Left lung (tissue), 10 donors: ENCODE results near the gene SNAPC2. TPM values are rescaled to one million over a fixed set of nuclear protein-coding genes. Genes with fewer than 3 reads are reported as not detected.

Source experiments
- ATAC-seq: fragments of 200-7000 bp; cut with Tn5 transposase; one replicate; pipeline ENCODE4 v1.9.1; 2020; ENCODE audit warnings: moderate library complexity
- DNase-seq, 4 donors: peaks; one replicate each; pipeline ENCODE4 v3.0.0-alpha.2; 2013 to 2020
- H3K27ac ChIP-seq, 2 donors: fragments of 200-600 bp; sonication (generic) in 1 of 2; one replicate each; pipeline versions ENCODE4 v1.5.0 to v1.8.0; 2020 to 2021
- H3K27me3 ChIP-seq, 2 donors: fragments of 200-600 bp; sonication (generic) in 1 of 2; one replicate each; pipeline versions ENCODE4 v1.5.0 to v1.8.0; 2020 to 2021
- H3K36me3 ChIP-seq, 2 donors: fragments of 200-600 bp; sonication (generic) in 1 of 2; one replicate each; pipeline versions ENCODE4 v1.5.0 to v1.8.0; 2020 to 2021
- H3K4me1 ChIP-seq, 2 donors: fragments of 200-600 bp; one replicate each; pipeline ENCODE4 v1.8.0; 2021
- H3K4me3 ChIP-seq, 2 donors: fragments of 200-600 bp; sonication (generic) in 1 of 2; one replicate each; pipeline versions ENCODE4 v1.5.0 to v1.8.0; 2020 to 2021; ENCODE audit warnings: mild to moderate bottlenecking in 1 of 2
- H3K9me3 ChIP-seq, 2 donors: fragments of 200-600 bp; sonication (generic) in 1 of 2; one replicate each; pipeline versions ENCODE4 v1.5.0 to v1.8.0; 2020 to 2021
- CTCF ChIP-seq, 2 donors: fragments of 200-600 bp; sonication (generic) in 1 of 2; IDR thresholded peaks; one replicate each; pipeline versions ENCODE4 v1.5.0 to v1.8.0; 2021; ENCODE audit warnings: antibody characterized with exemption in 2 of 2
- intact Hi-C, 2 donors: fragments of 100-400 bp; cut with DNase I; formaldehyde crosslinking; loops; one replicate each; pipeline versions ENCODE4 v1.11.2 to v1.14.2; 2022
- polyA plus RNA-seq, 6 donors: library from polyadenylated mRNA; unstranded; fragments of 120-200 nt; gene quantifications; one replicate each; pipeline ENCODE4 v1.2.1, GENCODE V29; 2013; ENCODE audit not compliant: insufficient read length in 6 of 6
- total RNA-seq, 2 donors: library from RNA; stranded (reverse); fragmentation: NEBNext Ultra II Directional; extraction: Animal tissue kit (Norgen Biotek cat#: 25700); gene quantifications; one replicate each; pipeline ENCODE4 v1.2.1, GENCODE V29; 2021
- donor health status: DM: no; HTN: yes; CAD: no.
- donor health status: DM: no; HTN: no; CAD: no.

The SNAPC2 gene
- total and polyA plus RNA-seq, 8 donors = 11.1 to 20.5 (median 15.5) TPM

GRCh38 chr19:7961920-7962626 is 41.9 kb downstream of the SNAPC2 start:
- DNase-seq = no peak
- Histone ChIP-seq H3K36me3 (peaks cover 0 to 84% of the 10 kb centered on the region in 2 donors), H3K4me1 (no peaks in the 10 kb centered on the region)

GRCh38 chr19:7962644-7963268 is 42.6 kb downstream of the SNAPC2 start:
- no peaks in the 10 kb centered on the region for H3K4me1 ChIP-seq
- no peaks in the 10 kb centered on the region for H3K27me3 ChIP-seq
- DNase-seq = peak in 1 of 4 donors; percentile 47
- TF ChIP-seq CTCF (IDR thresholded peaks at IDR 0.05) = no peak
- no peak overlapping the region for H3K27ac ChIP-seq
- intact Hi-C loops = loop anchor here in 1 of 2 donors (10.0 kb wide), 1 partner anchor 292 kb away; no protein-coding TSS in a partner anchor
- ATAC-seq = no peak
- peaks cover 0 to 87% of the 10 kb centered on the region in 2 donors for H3K36me3 ChIP-seq
- H3K9me3 ChIP-seq = no peaks in the 10 kb centered on the region
- no peak overlapping the region for H3K4me3 ChIP-seq

More at GRCh38 chr19:7961920-7962626, 41.9 kb downstream of the SNAPC2 start:
- ATAC-seq = no peak
- no peak overlapping the region for H3K4me3 ChIP-seq
- no peaks in the 10 kb centered on the region for H3K27me3 ChIP-seq
- H3K27ac ChIP-seq = no peak overlapping the region
- TF ChIP-seq CTCF (IDR thresholded peaks at IDR 0.05) = no peak
- intact Hi-C loops = loop anchor here in 1 of 2 donors (10.0 kb wide), 1 partner anchor 293 kb away; no protein-coding TSS in a partner anchor
- no peaks in the 10 kb centered on the region for H3K9me3 ChIP-seq

- H3K27me3 ChIP-seq = no peaks in the 10 kb centered on the region
- peak in 1 of 4 donors; percentile 74 for DNase-seq
- no peak for TF ChIP-seq CTCF (IDR thresholded peaks at IDR 0.05)
- H3K27ac ChIP-seq = no peak overlapping the region
- H3K36me3 ChIP-seq = peaks cover 0 to 88% of the 10 kb centered on the region in 2 donors
- no peaks in the 10 kb centered on the region for H3K9me3 ChIP-seq
- no peaks in the 10 kb centered on the region for H3K4me1 ChIP-seq
- intact Hi-C loops = loop anchor here in 1 of 2 donors (10.0 kb wide), 1 partner anchor 291 kb away; no protein-coding TSS in a partner anchor
- no peak overlapping the region for H3K4me3 ChIP-seq
- no peak for ATAC-seq
Observed at GRCh38 chr19:7963566-7963965, 43.4 kb downstream of the SNAPC2 start.

GRCh38 chr19:7965259-7965841 is 45.2 kb downstream of the SNAPC2 start:
- H3K27ac ChIP-seq = no peak overlapping the region
- H3K4me3 ChIP-seq = no peak overlapping the region
- H3K9me3 ChIP-seq = no peaks in the 10 kb centered on the region
- no peaks in the 10 kb centered on the region for H3K27me3 ChIP-seq
- intact Hi-C loops = loop anchor here in 1 of 2 donors (10.0 kb wide), 1 partner anchor 289 kb away; no protein-coding TSS in a partner anchor
- no peak for ATAC-seq
- peaks cover 0 to 94% of the 10 kb centered on the region in 2 donors for H3K36me3 ChIP-seq
- DNase-seq = peak in 2 of 4 donors; percentile 2 to 19
- TF ChIP-seq CTCF (IDR thresholded peaks at IDR 0.05) = no peak
- no peaks in the 10 kb centered on the region for H3K4me1 ChIP-seq
